Activated CD4-positive, alpha-beta memory T cell treated with anti-CD3 and anti-CD28 coated beads for 36 hours (primary cell): Measurements from ENCODE around the gene TMBIM4. TPM values are rescaled to one million over a fixed set of nuclear protein-coding genes. Genes with fewer than 3 reads are reported as not detected.
"Not testable (repeated sequence)": the region's sequence is repeated elsewhere in the genome, so short reads cannot be mapped to it uniquely, and the experiment has no call there.

ENCODE experiments used
- CTCF ChIA-PET: fragments of 350-600 bp; sonication (Branson Sonifier 250); formaldehyde crosslinking; loops from one replicate; lab custom pipeline; 2021; ENCODE audit warnings: antibody characterized with exemption, inconsistent platforms; lab: Charles Lee
- POLR2A ChIA-PET: fragments of 350-600 bp; sonication (Branson Sonifier 250); formaldehyde crosslinking; loops from one replicate; lab custom pipeline; 2021; ENCODE audit warnings: antibody characterized with exemption; lab: Charles Lee
- DNase-seq: peaks from one replicate; pipeline ENCODE4 v3.0.0-alpha.2; 2020
- H3K27ac Mint-ChIP-seq: one replicate; pipeline ENCODE4 v1.8.0; 2021; ENCODE audit warnings: mixed read lengths
- H3K27me3 Mint-ChIP-seq: one replicate; pipeline ENCODE4 v1.8.0; 2021; ENCODE audit warnings: mixed read lengths
- H3K36me3 Mint-ChIP-seq: one replicate; pipeline ENCODE4 v1.8.0; 2021; ENCODE audit warnings: mixed read lengths
- H3K4me1 Mint-ChIP-seq: one replicate; pipeline ENCODE4 v1.8.0; 2021; ENCODE audit warnings: low read depth, mixed read lengths
- H3K4me3 Mint-ChIP-seq: one replicate; pipeline ENCODE4 v1.8.0; 2021; ENCODE audit warnings: mild to moderate bottlenecking, mixed read lengths
- H3K9me3 Mint-ChIP-seq: one replicate; pipeline ENCODE4 v1.8.0; 2021; ENCODE audit warnings: mixed read lengths
- intact Hi-C: fragments of 100-400 bp; cut with micrococcal nuclease; formaldehyde crosslinking; loops from one replicate; pipeline ENCODE4 v1.15.1; 2023
- total RNA-seq, 2 experiments: library from RNA; stranded (reverse); gene quantifications; one replicate each; pipeline ENCODE4 v1.2.3, GENCODE V29; 2021

The TMBIM4 gene
- total RNA-seq, 2 experiments from 2014 or later, result 63.7 to 66.7 TPM

GRCh38 chr12:66195242-66195641 lies 25.4 kb upstream of the TMBIM4 start:
- peaks cover 36% of the 10 kb centered on the region for H3K27me3 Mint-ChIP-seq
- POLR2A ChIA-PET, result no interaction called here
- H3K9me3 Mint-ChIP-seq, result peaks cover 4% of the 10 kb centered on the region

GRCh38 chr12:66194122-66194521 lies 24.3 kb upstream of the TMBIM4 start:
- Mint-ChIP-seq H3K4me1 (peaks cover 12% of the 10 kb centered on the region), H3K27me3 (peaks cover 35% of the 10 kb centered on the region), H3K27ac (no peak overlapping the region), H3K9me3 (no peaks in the 10 kb centered on the region), H3K4me3 (no peak overlapping the region), H3K36me3 (no peaks in the 10 kb centered on the region)
- ChIA-PET POLR2A (interaction anchor here (1.0 kb wide), 1 partner anchor 25 kb away, joined by 3 read pairs; no protein-coding TSS in a partner anchor), CTCF (no interaction called here)
- intact Hi-C loops, result no loop called here
- no peak for DNase-seq

More at GRCh38 chr12:66195242-66195641, 25.4 kb upstream of the TMBIM4 start:
- peaks cover 5% of the 10 kb centered on the region for H3K36me3 Mint-ChIP-seq
- CTCF ChIA-PET, result no interaction called here
- H3K4me3 Mint-ChIP-seq, result no peak overlapping the region
- H3K4me1 Mint-ChIP-seq, result peaks cover 12% of the 10 kb centered on the region
- no peak for DNase-seq
- no peak overlapping the region for H3K27ac Mint-ChIP-seq
- intact Hi-C loops, result no loop called here

- ChIA-PET POLR2A (interaction anchor here (2.7 kb wide), 1 partner anchor 22 kb away, joined by 10 read pairs; the partner anchor contains the start of gene TMBIM4), CTCF (interaction anchor here (0.9 to 1.2 kb wide), 3 partner anchors 22 to 217 kb away, joined by 3 to 5 read pairs (median 4); partner anchors contain the start of gene TMBIM4)
- no peaks in the 10 kb centered on the region for H3K9me3 Mint-ChIP-seq
- intact Hi-C loops, result no loop called here
- H3K27ac Mint-ChIP-seq, result no peak overlapping the region
- peaks cover 2% of the 10 kb centered on the region for H3K36me3 Mint-ChIP-seq
- DNase-seq, result no peak
- no peak overlapping the region for H3K4me3 Mint-ChIP-seq
- peaks cover 46% of the 10 kb centered on the region for H3K27me3 Mint-ChIP-seq
- H3K4me1 Mint-ChIP-seq, result peaks cover 12% of the 10 kb centered on the region
Measured at GRCh38 chr12:66191547-66192126, 21.8 kb upstream of the TMBIM4 start.

- Mint-ChIP-seq H3K27ac (no peak overlapping the region), H3K27me3 (peaks cover 48% of the 10 kb centered on the region), H3K36me3 (peaks cover 2% of the 10 kb centered on the region), H3K4me1 (peaks cover 8% of the 10 kb centered on the region), H3K9me3 (no peaks in the 10 kb centered on the region), H3K4me3 (no peak overlapping the region)
- intact Hi-C loops, result no loop called here
- no peak for DNase-seq
- ChIA-PET CTCF (interaction anchor here (0.9 to 1.1 kb wide), 2 partner anchors 50 to 218 kb away, joined by 3 to 4 read pairs; no protein-coding TSS in a partner anchor), POLR2A (interaction anchor here (2.7 kb wide), 1 partner anchor 21 kb away, joined by 10 read pairs; the partner anchor contains the start of gene TMBIM4)
Measured at GRCh38 chr12:66190519-66191370, 20.9 kb upstream of the TMBIM4 start.

- Mint-ChIP-seq H3K27me3 (peaks cover 45% of the 10 kb centered on the region), H3K27ac (no peak overlapping the region), H3K4me1 (peaks cover 8% of the 10 kb centered on the region), H3K9me3 (no peaks in the 10 kb centered on the region), H3K36me3 (peaks cover 2% of the 10 kb centered on the region), H3K4me3 (no peak overlapping the region)
- intact Hi-C loops, result no loop called here
- no peak for DNase-seq
- ChIA-PET CTCF (interaction anchor here (0.7 kb wide), 1 partner anchor 109 kb away, joined by 3 read pairs; no protein-coding TSS in a partner anchor), POLR2A (interaction anchor here (0.7 to 2.7 kb wide), 2 partner anchors 20 to 938 kb away, joined by 3 to 10 read pairs; partner anchors contain the start of gene TMBIM4)
Measured at GRCh38 chr12:66189889-66190288, 20.1 kb upstream of the TMBIM4 start.

- Mint-ChIP-seq H3K9me3 (no peaks in the 10 kb centered on the region), H3K36me3 (peaks cover 2% of the 10 kb centered on the region), H3K27me3 (peaks cover 46% of the 10 kb centered on the region), H3K4me1 (peaks cover 8% of the 10 kb centered on the region), H3K4me3 (no peak overlapping the region), H3K27ac (no peak overlapping the region)
- intact Hi-C loops, result no loop called here
- no peak for DNase-seq
- ChIA-PET POLR2A (interaction anchor here (2.7 kb wide), 1 partner anchor 20 kb away, joined by 10 read pairs; the partner anchor contains the start of gene TMBIM4), CTCF (interaction anchor here (1.4 kb wide), 1 partner anchor 45 kb away, joined by 3 read pairs; no protein-coding TSS in a partner anchor)
Measured at GRCh38 chr12:66189486-66189843, 19.7 kb upstream of the TMBIM4 start.

GRCh38 chr12:66188584-66189485 lies 19.0 kb upstream of the TMBIM4 start, which contains the start of gene IRAK3:
IRAK3 (plus strand) TSS chr12:66189214; CDS start chr12:66189300, 86 bp downstream.
- Mint-ChIP-seq H3K27me3 (peaks cover 44% of the 10 kb centered on the region), H3K9me3 (no peaks in the 10 kb centered on the region), H3K4me3 (peak within 1 kb of the TSS; percentile 64), H3K27ac (no peak within 1 kb of the TSS), H3K36me3 (peaks cover 2% of the 10 kb centered on the region), H3K4me1 (peaks cover 8% of the 10 kb centered on the region)
- ChIA-PET POLR2A (interaction anchor here (2.7 kb wide), 1 partner anchor 19 kb away, joined by 10 read pairs; the partner anchor contains the start of gene TMBIM4), CTCF (interaction anchor here (1.4 kb wide), 1 partner anchor 46 kb away, joined by 3 read pairs; no protein-coding TSS in a partner anchor)
- DNase-seq, result peak; percentile 50
- intact Hi-C loops, result no loop called here

GRCh38 chr12:66187821-66188220 lies 18.0 kb upstream of the TMBIM4 start:
- no peak for DNase-seq
- Mint-ChIP-seq H3K27ac (no peak overlapping the region), H3K4me1 (peaks cover 8% of the 10 kb centered on the region), H3K27me3 (peaks cover 51% of the 10 kb centered on the region), H3K9me3 (no peaks in the 10 kb centered on the region), H3K36me3 (peaks cover 2% of the 10 kb centered on the region), H3K4me3 (no peak overlapping the region)
- ChIA-PET POLR2A (no interaction called here), CTCF (no interaction called here)
- intact Hi-C loops, result no loop called here

GRCh38 chr12:66187036-66187435 lies 17.2 kb upstream of the TMBIM4 start:
- intact Hi-C loops, result no loop called here
- peaks cover 57% of the 10 kb centered on the region for H3K27me3 Mint-ChIP-seq
- no peak for DNase-seq
- peaks cover 2% of the 10 kb centered on the region for H3K36me3 Mint-ChIP-seq
- H3K27ac Mint-ChIP-seq, result no peak overlapping the region
- no peaks in the 10 kb centered on the region for H3K9me3 Mint-ChIP-seq
- no peak overlapping the region for H3K4me3 Mint-ChIP-seq
- ChIA-PET POLR2A (no interaction called here), CTCF (no interaction called here)
- H3K4me1 Mint-ChIP-seq, result peaks cover 8% of the 10 kb centered on the region

GRCh38 chr12:66184822-66185221 lies 15.0 kb upstream of the TMBIM4 start:
- H3K9me3 Mint-ChIP-seq, H3K4me1 Mint-ChIP-seq, CTCF ChIA-PET, H3K4me3 Mint-ChIP-seq, H3K27ac Mint-ChIP-seq, intact Hi-C loops, H3K36me3 Mint-ChIP-seq, DNase-seq, POLR2A ChIA-PET: not testable (repeated sequence)
- H3K27me3 Mint-ChIP-seq, result peaks cover 41% of the 10 kb centered on the region

- Mint-ChIP-seq H3K4me3 (no peak overlapping the region), H3K9me3 (no peaks in the 10 kb centered on the region), H3K36me3 (peaks cover 2% of the 10 kb centered on the region), H3K27ac (no peak overlapping the region), H3K27me3 (peaks cover 31% of the 10 kb centered on the region), H3K4me1 (peaks cover 6% of the 10 kb centered on the region)
- DNase-seq, result no peak
- intact Hi-C loops, result no loop called here
- ChIA-PET POLR2A (interaction anchor here (1.3 kb wide), 1 partner anchor 52 kb away, joined by 3 read pairs; the partner anchor contains the start of gene LLPH), CTCF (no interaction called here)
Measured at GRCh38 chr12:66182956-66183355, 13.2 kb upstream of the TMBIM4 start.
